ENCODE data around the gene KNSTRN. TPM values are rescaled to one million over a fixed set of nuclear protein-coding genes. Genes with fewer than 3 reads are reported as not detected.

The KNSTRN gene
- total RNA-seq, 3 donors from 2014 or later (not counting 1 experiment from before 2014, with no cell fraction given), result 5.4 to 7.6 (median 5.6) TPM

GRCh38 chr15:40405501-40406381 is 23.2 kb downstream of the KNSTRN start, which contains the start of gene IVD:
Gene IVD (plus strand): TSS chr15:40405795. CDS start chr15:40405828, 33 bp downstream.
- Histone ChIP-seq H3K27me3 (ENCODE audit: control insufficient read depth, insufficient read depth, low read length) (no peaks in the 10 kb centered on the region), H3K36me3 (ENCODE audit: control insufficient read depth, insufficient read depth, low read length) (peaks cover 14% of the 10 kb centered on the region), H3K4me3 (ENCODE audit: low read length) (peak within 1 kb of the TSS; percentile 73), H3K27ac (ENCODE audit: low read length) (peak within 1 kb of the TSS; percentile 54), H3K9me3 (ENCODE audit: control insufficient read depth, insufficient read depth, low read length) (no peaks in the 10 kb centered on the region), H3K4me1 (ENCODE audit: control insufficient read depth, insufficient read depth, low read length) (peaks cover 20% of the 10 kb centered on the region)
- intact Hi-C loops (cut with micrococcal nuclease), result loop anchor here (1.0 kb wide), 3 partner anchors 22 to 48 kb away; no protein-coding TSS in a partner anchor
- DNase-seq (peak; percentile 85 to 93), ATAC-seq (peak; percentile 99 to 100 (median 99))
- H3K36me3 Mint-ChIP-seq, result peaks cover 2% of the 10 kb centered on the region
- no peaks in the 10 kb centered on the region for H3K27me3 Mint-ChIP-seq (ENCODE audit: low read depth in 2 of 2)
- H3K4me1 Mint-ChIP-seq, result peaks cover 27 to 28% of the 10 kb centered on the region in 2 donors
- no peak for TF ChIP-seq CTCF (IDR thresholded peaks at IDR 0.05)
- peak within 1 kb of the TSS; percentile 73 to 87 for H3K27ac Mint-ChIP-seq
- peak within 1 kb of the TSS; percentile 93 for H3K4me3 Mint-ChIP-seq
- whole genome bisulfite sequencing (ENCODE audit: insufficient coverage), result 1% methylated on average over 54 of the region's 54 CpGs
- no peaks in the 10 kb centered on the region for H3K9me3 Mint-ChIP-seq

- Mint-ChIP-seq H3K27ac (no peak overlapping the region), H3K4me1 (peaks cover 27 to 34% of the 10 kb centered on the region in 2 donors), H3K9me3 (no peaks in the 10 kb centered on the region), H3K27me3 (ENCODE audit: low read depth in 2 of 2) (no peaks in the 10 kb centered on the region), H3K4me3 (peak overlapping the region; percentile 47), H3K36me3 (peaks cover 19% of the 10 kb centered on the region)
- H3K36me3 ChIP-seq (ENCODE audit: control insufficient read depth, insufficient read depth, low read length), result peaks cover 31% of the 10 kb centered on the region
- TF ChIP-seq CTCF (IDR thresholded peaks at IDR 0.05), result no peak
- no peak for DNase-seq
- peaks cover 20% of the 10 kb centered on the region for H3K4me1 ChIP-seq (ENCODE audit: control insufficient read depth, insufficient read depth, low read length)
- ATAC-seq, result no peak
- no peaks in the 10 kb centered on the region for H3K9me3 ChIP-seq (ENCODE audit: control insufficient read depth, insufficient read depth, low read length)
- 83% methylated on average over 8 of the region's 8 CpGs for WGBS (ENCODE audit: insufficient coverage)
- intact Hi-C loops (cut with micrococcal nuclease), result no loop called here
- no peaks in the 10 kb centered on the region for H3K27me3 ChIP-seq (ENCODE audit: control insufficient read depth, insufficient read depth, low read length)
- H3K4me3 ChIP-seq (ENCODE audit: low read length), result no peak overlapping the region
- no peak overlapping the region for H3K27ac ChIP-seq (ENCODE audit: low read length)
These were observed 24.9 kb downstream of the KNSTRN start for GRCh38 chr15:40407330-40407990.

GRCh38 chr15:40409366-40409765 is 26.8 kb downstream of the KNSTRN start:
- H3K4me1 Mint-ChIP-seq, result peaks cover 27 to 34% of the 10 kb centered on the region in 2 donors
- H3K4me3 Mint-ChIP-seq, result no peak overlapping the region
- H3K27ac Mint-ChIP-seq, result no peak overlapping the region
- Histone ChIP-seq H3K4me3 (ENCODE audit: low read length) (no peak overlapping the region), H3K9me3 (ENCODE audit: control insufficient read depth, insufficient read depth, low read length) (no peaks in the 10 kb centered on the region), H3K27ac (ENCODE audit: low read length) (no peak overlapping the region), H3K4me1 (ENCODE audit: control insufficient read depth, insufficient read depth, low read length) (peaks cover 20% of the 10 kb centered on the region), H3K27me3 (ENCODE audit: control insufficient read depth, insufficient read depth, low read length) (no peaks in the 10 kb centered on the region), H3K36me3 (ENCODE audit: control insufficient read depth, insufficient read depth, low read length) (peaks cover 46% of the 10 kb centered on the region)
- ATAC-seq (no peak), DNase-seq (no peak)
- no peak for TF ChIP-seq CTCF (IDR thresholded peaks at IDR 0.05)
- no peaks in the 10 kb centered on the region for H3K27me3 Mint-ChIP-seq (ENCODE audit: low read depth in 2 of 2)
- H3K36me3 Mint-ChIP-seq, result peaks cover 19% of the 10 kb centered on the region
- intact Hi-C loops (cut with micrococcal nuclease), result no loop called here
- 81% methylated on average over 3 of the region's 3 CpGs for WGBS (ENCODE audit: insufficient coverage)
- H3K9me3 Mint-ChIP-seq, result no peaks in the 10 kb centered on the region
